ENCODE measurements around the gene PSMG2. TPM values are rescaled to one million over a fixed set of nuclear protein-coding genes. Genes with fewer than 3 reads are reported as not detected.
A peak's percentile ranks its signal among the peaks of the same experiment; 100 is the strongest.

The PSMG2 gene
- total and polyA plus RNA-seq, 8 donors, result 27.0 to 50.0 (median 39.3) TPM

DNA sequence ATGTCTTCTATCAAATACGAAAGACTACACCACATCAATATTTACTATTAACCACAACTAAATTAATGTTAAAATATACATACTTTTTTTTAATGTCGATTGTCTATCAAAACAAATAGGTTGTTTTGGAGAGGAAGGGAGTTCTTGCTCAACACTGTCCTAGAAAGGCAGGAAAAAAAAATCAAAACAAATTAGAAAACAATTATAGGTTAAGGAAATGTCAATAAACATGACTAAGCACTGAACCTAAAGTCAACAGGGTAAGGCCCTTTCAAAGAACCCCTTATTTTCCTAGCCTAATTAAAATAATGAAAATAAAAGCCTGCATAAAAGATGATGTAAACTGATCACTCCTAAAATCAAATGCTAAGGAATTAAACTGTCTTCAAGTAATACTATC lies 3.1 kb upstream of the PSMG2 start:
- Histone ChIP-seq H3K27ac (no peak overlapping the region), H3K27me3 (no peaks in the 10 kb centered on the region), H3K36me3 (no peaks in the 10 kb centered on the region), H3K4me3 (no peak overlapping the region), H3K9me3 (no peaks in the 10 kb centered on the region), H3K4me1 (peaks cover 7 to 24% (median 18%) of the 10 kb centered on the region in 3 donors)
- no peak for DNase-seq
- FAIRE-seq, result no peak
- WGBS, 2 donors, result 57 to 77% methylated on average over 2 of the region's 2 CpGs
- TF ChIP-seq, protein P1, sequence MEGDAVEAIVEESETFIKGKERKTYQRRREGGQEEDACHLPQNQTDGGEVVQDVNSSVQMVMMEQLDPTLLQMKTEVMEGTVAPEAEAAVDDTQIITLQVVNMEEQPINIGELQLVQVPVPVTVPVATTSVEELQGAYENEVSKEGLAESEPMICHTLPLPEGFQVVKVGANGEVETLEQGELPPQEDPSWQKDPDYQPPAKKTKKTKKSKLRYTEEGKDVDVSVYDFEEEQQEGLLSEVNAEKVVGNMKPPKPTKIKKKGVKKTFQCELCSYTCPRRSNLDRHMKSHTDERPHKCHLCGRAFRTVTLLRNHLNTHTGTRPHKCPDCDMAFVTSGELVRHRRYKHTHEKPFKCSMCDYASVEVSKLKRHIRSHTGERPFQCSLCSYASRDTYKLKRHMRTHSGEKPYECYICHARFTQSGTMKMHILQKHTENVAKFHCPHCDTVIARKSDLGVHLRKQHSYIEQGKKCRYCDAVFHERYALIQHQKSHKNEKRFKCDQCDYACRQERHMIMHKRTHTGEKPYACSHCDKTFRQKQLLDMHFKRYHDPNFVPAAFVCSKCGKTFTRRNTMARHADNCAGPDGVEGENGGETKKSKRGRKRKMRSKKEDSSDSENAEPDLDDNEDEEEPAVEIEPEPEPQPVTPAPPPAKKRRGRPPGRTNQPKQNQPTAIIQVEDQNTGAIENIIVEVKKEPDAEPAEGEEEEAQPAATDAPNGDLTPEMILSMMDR (IDR thresholded peaks at IDR 0.05), result no peak
- intact Hi-C loops (cut with DNase I), result no loop called here
- no peak for ATAC-seq

DNA sequence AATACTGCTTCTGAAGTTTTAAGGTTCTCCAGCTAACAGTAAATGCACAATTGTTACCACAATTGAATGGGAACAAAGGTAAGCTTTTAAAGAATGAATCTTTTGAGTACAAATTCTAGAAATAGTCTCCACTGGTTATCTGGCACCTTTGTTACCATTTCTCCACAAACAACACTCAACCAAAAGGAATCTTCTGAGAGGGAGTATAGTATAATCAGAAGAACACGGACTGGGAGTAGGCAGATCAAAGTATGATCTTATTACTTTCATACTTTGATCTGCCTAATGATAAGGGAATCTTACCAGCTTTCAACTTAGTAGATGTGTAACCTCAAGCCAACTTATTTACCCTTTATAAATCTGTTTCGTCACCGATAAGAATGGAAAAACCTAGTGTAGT lies 1.7 kb upstream of the PSMG2 start:
- Histone ChIP-seq H3K9me3 (no peaks in the 10 kb centered on the region), H3K4me3 (peak overlapping the region in 2 of 4 donors; percentile 84 to 91), H3K27me3 (no peaks in the 10 kb centered on the region), H3K36me3 (no peaks in the 10 kb centered on the region), H3K4me1 (peaks cover 7 to 25% (median 19%) of the 10 kb centered on the region in 3 donors), H3K27ac (no peak overlapping the region)
- no peak for DNase-seq
- intact Hi-C loops (cut with DNase I), result no loop called here
- 60 to 73% methylated on average over 3 of the region's 3 CpGs for WGBS, 2 donors
- TF ChIP-seq, protein P1 (IDR thresholded peaks at IDR 0.05), result no peak
- ATAC-seq, result no peak
- FAIRE-seq, result no peak

DNA sequence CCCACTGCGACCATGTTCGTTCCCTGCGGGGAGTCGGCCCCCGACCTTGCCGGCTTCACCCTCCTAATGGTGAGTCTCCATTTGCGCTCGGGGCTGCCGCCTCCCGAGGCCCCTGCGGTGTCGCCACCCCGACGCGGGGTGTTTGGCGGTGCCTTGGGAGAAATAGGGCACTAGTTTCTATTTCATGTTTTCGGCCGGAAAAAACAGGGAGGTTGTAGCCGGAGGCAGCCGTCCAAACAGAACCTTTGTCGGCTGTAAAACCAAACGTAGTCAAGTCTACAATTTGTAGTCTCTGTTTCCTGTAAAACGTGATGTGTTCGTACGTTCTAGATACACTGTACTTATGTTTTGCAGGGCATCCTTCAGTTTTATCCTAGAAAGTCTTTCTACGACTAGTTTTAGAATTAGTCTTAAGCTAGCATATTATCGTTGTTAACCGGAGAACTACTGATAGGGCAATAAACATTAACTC lies 290 bp downstream of the PSMG2 start:
- Histone ChIP-seq H3K36me3 (peaks cover 0 to 11% (median 0%) of the 10 kb centered on the region in 3 donors), H3K27ac (peak overlapping the region; percentile 97 to 98 (median 98)), H3K4me3 (peak overlapping the region; percentile 58 to 91 (median 79)), H3K27me3 (no peaks in the 10 kb centered on the region), H3K9me3 (no peaks in the 10 kb centered on the region), H3K4me1 (peaks cover 7 to 25% (median 19%) of the 10 kb centered on the region in 3 donors)
- peak; percentile 51 to 69 (median 62) for ATAC-seq
- DNase-seq, result no peak
- intact Hi-C loops (cut with DNase I), result no loop called here
- WGBS, 2 donors, result 0 to 1% methylated on average over 28 of the region's 28 CpGs
- TF ChIP-seq, protein P1 (IDR thresholded peaks at IDR 0.05), result no peak
- FAIRE-seq, result no peak

DNA sequence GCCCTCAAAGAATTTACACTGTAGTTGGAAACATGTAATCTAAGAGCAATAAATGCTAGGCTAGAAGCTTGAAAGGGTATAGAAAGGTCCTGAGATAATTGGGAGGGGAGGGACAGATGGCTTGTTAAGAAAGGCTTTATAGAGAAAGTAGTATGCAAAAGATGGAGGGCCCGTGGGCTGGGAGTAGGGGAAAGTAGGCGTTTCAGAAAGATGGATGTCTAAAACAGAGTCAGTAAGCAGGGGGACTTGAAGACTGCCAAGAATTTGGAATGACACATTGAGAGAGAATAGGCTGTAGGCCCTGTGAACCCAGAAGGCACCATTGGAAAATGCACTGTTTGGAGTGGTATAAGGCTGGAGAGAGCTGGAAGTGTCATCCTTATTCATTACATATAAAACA lies 822 bp downstream of the PSMG2 start:
- no peak overlapping the region for H3K27ac ChIP-seq
- intact Hi-C loops (cut with DNase I), result no loop called here
- H3K27me3 ChIP-seq, result no peaks in the 10 kb centered on the region
- H3K36me3 ChIP-seq, result peaks cover 0 to 13% (median 0%) of the 10 kb centered on the region in 3 donors
- TF ChIP-seq, protein P1 (IDR thresholded peaks at IDR 0.05), result no peak
- FAIRE-seq, result no peak
- no peak for DNase-seq
- peak overlapping the region; percentile 58 to 91 (median 79) for H3K4me3 ChIP-seq
- H3K4me1 ChIP-seq, result peaks cover 7 to 25% (median 19%) of the 10 kb centered on the region in 3 donors
- no peaks in the 10 kb centered on the region for H3K9me3 ChIP-seq
- WGBS, 2 donors, result 2% methylated on average over 2 of the region's 2 CpGs
- ATAC-seq, result no peak

DNA sequence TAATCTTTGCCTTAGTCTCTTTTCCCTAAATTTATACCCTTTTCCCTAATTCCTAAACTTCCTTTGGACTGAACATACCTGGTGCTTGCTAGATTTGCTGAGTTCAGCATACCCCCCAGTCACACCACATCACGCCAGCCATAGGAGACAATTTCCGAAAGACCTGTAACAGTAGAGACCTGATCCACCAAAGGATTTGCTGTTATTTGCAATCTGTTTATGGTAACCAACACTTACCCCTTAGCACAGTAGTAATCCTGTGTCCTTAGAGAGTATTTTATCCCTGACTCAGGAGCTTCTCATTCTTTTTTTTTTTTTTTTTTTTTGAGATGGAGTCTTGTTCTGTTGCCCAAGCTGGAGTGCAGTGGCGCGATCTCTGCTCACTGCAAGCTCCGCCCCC lies 8.6 kb downstream of the PSMG2 start:
- H3K27ac ChIP-seq, result no peak overlapping the region
- no peaks in the 10 kb centered on the region for H3K27me3 ChIP-seq
- intact Hi-C loops (cut with DNase I), result no loop called here
- no peak for FAIRE-seq
- H3K4me1 ChIP-seq, result no peaks in the 10 kb centered on the region
- TF ChIP-seq, protein P1 (IDR thresholded peaks at IDR 0.05), result no peak
- WGBS, 2 donors, result 95 to 97% methylated on average over 5 of the region's 5 CpGs
- H3K36me3 ChIP-seq, result peaks cover 0 to 32% (median 21%) of the 10 kb centered on the region in 3 donors
- no peak overlapping the region for H3K4me3 ChIP-seq
- no peak for ATAC-seq
- H3K9me3 ChIP-seq, result no peaks in the 10 kb centered on the region
- no peak for DNase-seq
